HCEC 1CT (cell line): ENCODE measurements around the gene NCCRP1.

Experiments used
- DNase-seq: peaks from one replicate; pipeline ENCODE4 v3.0.0-alpha.2; 2017

The NCCRP1 gene

GRCh38 chr19:39248806-39249205 lies 52.0 kb downstream of the NCCRP1 start, which contains the start of gene IFNL4:
IFNL4 (minus strand) TSS chr19:39248856.
- DNase-seq, result no peak

DNA sequence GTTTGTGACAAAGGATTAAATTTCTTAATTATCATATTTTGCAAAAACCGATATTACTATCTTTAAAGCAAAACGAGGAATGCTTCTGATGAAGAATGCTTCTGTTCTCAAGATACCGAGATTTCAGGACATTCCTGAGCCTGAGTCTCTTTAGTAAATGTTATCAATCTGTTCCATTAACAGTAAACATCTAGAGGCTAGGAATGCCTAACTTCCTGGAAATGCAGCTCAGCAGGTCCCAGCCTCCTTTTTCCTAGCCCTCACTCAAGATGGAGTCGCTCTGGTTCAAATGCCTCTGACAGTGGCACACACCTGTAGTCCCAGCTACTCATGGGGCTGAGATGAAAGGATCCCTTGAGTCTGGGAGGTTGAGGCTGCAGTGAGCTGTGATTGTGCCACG lies 54.3 kb downstream of the NCCRP1 start:
- no peak for DNase-seq
